Nephron (organoid): ENCODE results near the gene FMO1.
A peak's percentile ranks its signal among the peaks of the same experiment; 100 is the strongest.
"Not testable (repeated sequence)": the region's sequence is repeated elsewhere in the genome, so short reads cannot be mapped to it uniquely, and the experiment has no call there.

ENCODE experiments used
- H3K27ac Mint-ChIP-seq, 3 experiments: 2 replicates each; pipeline ENCODE4 v1.8.0; 2020; ENCODE audit warnings: mixed read lengths in 3 of 3, mild to moderate bottlenecking in 2 of 3, moderate library complexity in 1 of 3
- H3K27me3 Mint-ChIP-seq: 2 replicates; pipeline ENCODE4 v1.8.0; 2021; ENCODE audit warnings: low read depth, mild to moderate bottlenecking, moderate library complexity, mixed read lengths
- H3K36me3 Mint-ChIP-seq: 2 replicates; pipeline ENCODE4 v1.8.0; 2020; ENCODE audit warnings: low read depth, mixed read lengths
- H3K4me1 Mint-ChIP-seq: 2 replicates; pipeline ENCODE4 v1.8.0; 2020; ENCODE audit warnings: mixed read lengths
- H3K4me3 Mint-ChIP-seq, 3 experiments: 2 replicates each; pipeline ENCODE4 v1.8.0; 2020; ENCODE audit warnings: mild to moderate bottlenecking in 3 of 3, mixed read lengths in 3 of 3, moderate library complexity in 2 of 3
- H3K9me3 Mint-ChIP-seq: 2 replicates; pipeline ENCODE4 v1.8.0; 2020; ENCODE audit warnings: mixed read lengths
- TF ChIP-seq, protein P1 (sequence below), 3 experiments: fragments of 200-600 bp; sonication (generic); IDR thresholded peaks; one replicate each; pipeline ENCODE4 v1.5.0; 2021; ENCODE audit warnings: antibody characterized with exemption in 3 of 3; ENCODE audit not compliant: unreplicated experiment in 3 of 3

Gene FMO1

DNA sequence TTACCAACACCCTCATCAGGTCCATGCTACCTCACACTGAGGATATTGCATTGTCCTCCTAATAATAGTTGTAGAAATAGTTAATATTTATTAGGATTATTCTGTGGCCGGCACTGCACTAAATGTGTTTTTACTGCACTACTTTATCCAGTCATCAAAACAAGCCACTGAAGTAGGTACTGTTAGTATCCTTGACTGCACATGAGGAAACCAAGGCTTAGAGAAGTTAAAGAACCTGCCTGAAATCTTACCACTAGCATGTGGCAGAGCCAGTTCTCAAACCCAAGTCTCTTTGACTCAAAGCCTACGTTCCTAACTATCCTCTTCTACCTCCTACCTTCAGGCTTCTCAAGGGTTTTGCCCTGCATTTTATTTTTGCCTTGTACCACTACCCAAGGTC is 30.9 kb downstream of the FMO1 start:
- no peaks in the 10 kb centered on the region for H3K9me3 Mint-ChIP-seq
- H3K4me3 Mint-ChIP-seq = no peak overlapping the region
- H3K27ac Mint-ChIP-seq = no peak overlapping the region
- TF ChIP-seq, protein P1, sequence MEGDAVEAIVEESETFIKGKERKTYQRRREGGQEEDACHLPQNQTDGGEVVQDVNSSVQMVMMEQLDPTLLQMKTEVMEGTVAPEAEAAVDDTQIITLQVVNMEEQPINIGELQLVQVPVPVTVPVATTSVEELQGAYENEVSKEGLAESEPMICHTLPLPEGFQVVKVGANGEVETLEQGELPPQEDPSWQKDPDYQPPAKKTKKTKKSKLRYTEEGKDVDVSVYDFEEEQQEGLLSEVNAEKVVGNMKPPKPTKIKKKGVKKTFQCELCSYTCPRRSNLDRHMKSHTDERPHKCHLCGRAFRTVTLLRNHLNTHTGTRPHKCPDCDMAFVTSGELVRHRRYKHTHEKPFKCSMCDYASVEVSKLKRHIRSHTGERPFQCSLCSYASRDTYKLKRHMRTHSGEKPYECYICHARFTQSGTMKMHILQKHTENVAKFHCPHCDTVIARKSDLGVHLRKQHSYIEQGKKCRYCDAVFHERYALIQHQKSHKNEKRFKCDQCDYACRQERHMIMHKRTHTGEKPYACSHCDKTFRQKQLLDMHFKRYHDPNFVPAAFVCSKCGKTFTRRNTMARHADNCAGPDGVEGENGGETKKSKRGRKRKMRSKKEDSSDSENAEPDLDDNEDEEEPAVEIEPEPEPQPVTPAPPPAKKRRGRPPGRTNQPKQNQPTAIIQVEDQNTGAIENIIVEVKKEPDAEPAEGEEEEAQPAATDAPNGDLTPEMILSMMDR (IDR thresholded peaks at IDR 0.05; ENCODE audit: unreplicated experiment in 3 of 3) = no peak
- no peaks in the 10 kb centered on the region for H3K4me1 Mint-ChIP-seq
- H3K27me3 Mint-ChIP-seq = no peaks in the 10 kb centered on the region
- no peaks in the 10 kb centered on the region for H3K36me3 Mint-ChIP-seq

GRCh38 chr1:171279678-171280077 is 31.4 kb downstream of the FMO1 start:
- Mint-ChIP-seq H3K36me3 (no peaks in the 10 kb centered on the region), H3K27ac (peak overlapping the region in 1 of 3 experiments; percentile 16), H3K4me3 (no peak overlapping the region), H3K4me1 (no peaks in the 10 kb centered on the region), H3K9me3 (no peaks in the 10 kb centered on the region), H3K27me3 (no peaks in the 10 kb centered on the region)
- TF ChIP-seq, protein P1 (IDR thresholded peaks at IDR 0.05; ENCODE audit: unreplicated experiment in 3 of 3) = no peak

DNA sequence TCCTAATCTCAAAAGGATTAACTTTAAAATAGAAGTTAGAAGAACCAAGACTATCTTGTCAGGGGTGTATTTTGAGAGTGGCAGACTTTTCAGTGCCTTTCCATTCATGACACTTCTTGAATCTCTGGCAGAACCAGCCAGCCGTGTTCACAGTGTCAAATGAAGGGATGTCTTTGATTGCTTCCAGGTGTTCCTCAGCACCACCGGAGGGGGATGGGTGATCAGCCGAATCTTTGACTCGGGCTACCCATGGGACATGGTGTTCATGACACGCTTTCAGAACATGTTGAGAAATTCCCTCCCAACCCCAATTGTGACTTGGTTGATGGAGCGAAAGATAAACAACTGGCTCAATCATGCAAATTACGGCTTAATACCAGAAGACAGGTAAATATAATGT is 32.3 kb downstream of the FMO1 start:
- H3K4me1 Mint-ChIP-seq = no peaks in the 10 kb centered on the region
- H3K36me3 Mint-ChIP-seq = no peaks in the 10 kb centered on the region
- H3K27me3 Mint-ChIP-seq = no peaks in the 10 kb centered on the region
- peak overlapping the region in 1 of 3 experiments; percentile 45 for H3K27ac Mint-ChIP-seq
- TF ChIP-seq, protein P1 (IDR thresholded peaks at IDR 0.05; ENCODE audit: unreplicated experiment in 3 of 3) = no peak
- H3K4me3 Mint-ChIP-seq = no peak overlapping the region
- H3K9me3 Mint-ChIP-seq = no peaks in the 10 kb centered on the region

DNA sequence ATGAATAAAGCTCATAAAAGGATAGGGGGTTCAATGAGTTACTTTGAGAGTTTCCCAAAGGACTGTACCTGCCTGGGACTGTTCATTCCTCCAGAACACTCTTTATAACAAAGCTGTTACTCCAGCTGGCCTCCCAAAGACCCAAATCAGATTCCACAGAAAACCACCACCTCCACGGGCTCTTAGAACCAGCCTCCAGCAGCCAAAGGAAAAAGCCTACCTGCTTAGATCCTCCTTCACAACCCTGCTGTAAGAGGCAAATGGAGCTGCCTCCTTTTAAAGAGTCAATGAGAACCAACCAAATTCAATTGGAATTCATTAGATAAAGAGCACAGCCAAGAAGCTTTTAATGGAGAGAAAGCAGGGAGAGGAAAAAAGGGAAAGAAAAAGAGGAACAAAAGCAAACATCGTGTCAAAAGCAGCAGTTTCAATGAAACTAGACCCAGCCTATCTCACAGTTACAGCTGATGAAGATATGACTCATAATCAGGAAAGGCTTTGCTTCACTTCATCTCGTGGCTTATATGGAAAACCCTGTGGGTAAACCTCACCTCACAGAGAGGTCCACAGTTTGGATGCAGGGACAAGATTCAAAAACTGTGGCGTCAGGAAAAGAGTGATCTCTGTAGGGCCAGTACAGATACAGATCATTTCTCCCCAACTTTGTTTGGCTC is 37.9 kb downstream of the FMO1 start:
- Mint-ChIP-seq H3K9me3 (no peaks in the 10 kb centered on the region), H3K4me1 (peaks cover 14% of the 10 kb centered on the region), H3K4me3 (no peak overlapping the region), H3K27me3 (no peaks in the 10 kb centered on the region), H3K36me3 (no peaks in the 10 kb centered on the region), H3K27ac (no peak overlapping the region)
- TF ChIP-seq, protein P1 (IDR thresholded peaks at IDR 0.05; ENCODE audit: unreplicated experiment in 3 of 3) = no peak

- H3K27ac Mint-ChIP-seq = peak overlapping the region; percentile 47 to 65 (median 54)
- peaks cover 14% of the 10 kb centered on the region for H3K4me1 Mint-ChIP-seq
- H3K9me3 Mint-ChIP-seq = no peaks in the 10 kb centered on the region
- H3K36me3 Mint-ChIP-seq = no peaks in the 10 kb centered on the region
- H3K27me3 Mint-ChIP-seq = no peaks in the 10 kb centered on the region
- TF ChIP-seq, protein P1 (IDR thresholded peaks at IDR 0.05; ENCODE audit: unreplicated experiment in 3 of 3) = no peak
- no peak overlapping the region for H3K4me3 Mint-ChIP-seq
Observed at GRCh38 chr1:171290621-171291020, 42.3 kb downstream of the FMO1 start.

DNA sequence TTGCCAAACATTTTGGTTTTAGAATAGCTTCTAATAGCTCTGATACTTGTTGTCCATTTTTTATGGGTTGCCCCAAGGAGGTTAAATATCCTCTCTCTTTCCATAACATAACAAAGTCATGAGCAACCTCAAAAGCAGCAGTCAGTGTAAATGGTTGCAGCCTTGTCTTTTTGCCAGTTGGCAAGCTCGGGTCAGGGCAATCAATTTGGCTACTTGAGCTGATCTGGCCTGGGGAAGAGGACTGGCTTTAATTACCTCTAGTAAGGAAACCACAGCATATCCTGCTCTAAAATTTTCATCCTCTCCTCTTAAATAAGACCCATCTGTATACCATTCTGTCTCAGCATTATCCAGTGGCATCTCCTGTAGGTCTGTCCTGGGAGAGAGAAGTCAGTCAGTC is 44.5 kb downstream of the FMO1 start:
- Mint-ChIP-seq H3K27ac (peak overlapping the region in 1 of 3 experiments; percentile 31), H3K9me3 (peaks cover 3% of the 10 kb centered on the region), H3K27me3 (peaks cover 2% of the 10 kb centered on the region), H3K36me3 (no peaks in the 10 kb centered on the region), H3K4me3 (no peak overlapping the region), H3K4me1 (peaks cover 14% of the 10 kb centered on the region)
- TF ChIP-seq, protein P1 (IDR thresholded peaks at IDR 0.05; ENCODE audit: unreplicated experiment in 3 of 3) = no peak

DNA sequence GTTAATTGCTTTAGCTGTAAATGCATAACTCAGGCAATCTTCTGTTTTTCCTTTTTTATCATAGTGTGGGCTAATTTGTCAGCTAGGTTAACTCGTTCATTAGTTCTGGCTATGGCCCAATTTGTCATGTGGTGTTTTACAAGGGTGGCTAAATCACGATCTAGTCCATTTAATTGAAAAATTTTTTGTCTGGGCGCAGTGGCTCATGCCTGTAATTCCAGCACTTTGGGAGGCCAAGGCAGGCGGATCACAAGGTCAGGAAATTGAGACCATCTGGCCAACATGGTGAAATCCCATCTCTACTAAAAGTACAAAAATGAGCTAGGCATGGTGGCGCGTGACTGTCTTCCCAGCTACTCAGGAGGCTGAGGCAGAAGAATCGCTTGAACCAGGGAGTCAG is 47.1 kb downstream of the FMO1 start:
- not testable (repeated sequence) for H3K27me3 Mint-ChIP-seq, H3K4me3 Mint-ChIP-seq, H3K4me1 Mint-ChIP-seq, H3K36me3 Mint-ChIP-seq
- peak overlapping the region; percentile 76 to 91 (median 80) for H3K27ac Mint-ChIP-seq
- H3K9me3 Mint-ChIP-seq = peaks cover 19% of the 10 kb centered on the region
